ENCODE measurements around the gene RRAGC. TPM values are rescaled to one million over a fixed set of nuclear protein-coding genes. Genes with fewer than 3 reads are reported as not detected.

The RRAGC gene, protein sequence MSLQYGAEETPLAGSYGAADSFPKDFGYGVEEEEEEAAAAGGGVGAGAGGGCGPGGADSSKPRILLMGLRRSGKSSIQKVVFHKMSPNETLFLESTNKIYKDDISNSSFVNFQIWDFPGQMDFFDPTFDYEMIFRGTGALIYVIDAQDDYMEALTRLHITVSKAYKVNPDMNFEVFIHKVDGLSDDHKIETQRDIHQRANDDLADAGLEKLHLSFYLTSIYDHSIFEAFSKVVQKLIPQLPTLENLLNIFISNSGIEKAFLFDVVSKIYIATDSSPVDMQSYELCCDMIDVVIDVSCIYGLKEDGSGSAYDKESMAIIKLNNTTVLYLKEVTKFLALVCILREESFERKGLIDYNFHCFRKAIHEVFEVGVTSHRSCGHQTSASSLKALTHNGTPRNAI
- 25.3 and 40.6 TPM in 2 replicates for total RNA-seq

DNA sequence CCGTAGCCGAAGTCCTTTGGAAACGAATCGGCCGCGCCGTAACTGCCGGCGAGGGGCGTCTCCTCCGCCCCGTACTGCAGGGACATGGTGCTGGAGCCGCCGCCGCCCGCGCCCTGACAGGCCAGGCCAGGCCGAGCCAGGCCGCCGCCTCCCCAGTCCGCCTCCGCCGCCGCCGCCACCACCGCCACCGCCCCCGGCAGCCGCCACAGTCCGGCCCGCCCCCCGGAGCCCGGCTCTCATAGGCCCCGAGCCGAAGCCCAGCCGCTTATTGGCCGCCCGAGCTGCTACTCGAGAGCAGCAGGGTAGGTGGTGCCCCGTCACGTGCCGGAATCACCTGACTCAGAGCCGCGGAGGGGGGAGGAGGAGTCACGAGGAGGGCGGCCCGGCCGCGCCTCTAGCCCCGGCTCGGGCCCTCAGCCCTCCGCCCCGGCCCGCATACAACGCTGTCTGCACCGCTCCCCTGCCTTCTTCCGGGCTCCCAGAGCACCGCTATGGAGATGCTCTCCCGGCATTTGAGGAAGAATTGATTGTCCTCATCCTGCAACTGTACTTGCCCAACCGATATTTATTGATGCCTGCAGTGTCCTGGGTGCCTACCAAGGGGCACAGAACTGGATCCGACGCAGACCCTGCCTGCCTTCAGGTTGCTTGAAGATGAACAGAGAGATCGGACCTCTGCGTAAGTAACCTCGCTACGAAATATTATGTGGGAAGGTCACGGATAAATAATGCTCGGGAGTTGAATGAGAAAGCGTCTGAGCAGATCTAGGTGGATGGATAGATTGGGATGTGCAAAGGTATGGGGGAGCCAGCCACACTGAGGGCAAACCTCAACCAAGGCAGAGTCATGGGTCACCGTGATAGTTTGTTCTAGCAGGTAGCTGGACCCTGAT is at the start of gene RRAGC:
Gene RRAGC (minus strand): TSS at position 212 of the 893 bp plus-strand sequence. CDS start 126 bp downstream, at position 86.

DNA sequence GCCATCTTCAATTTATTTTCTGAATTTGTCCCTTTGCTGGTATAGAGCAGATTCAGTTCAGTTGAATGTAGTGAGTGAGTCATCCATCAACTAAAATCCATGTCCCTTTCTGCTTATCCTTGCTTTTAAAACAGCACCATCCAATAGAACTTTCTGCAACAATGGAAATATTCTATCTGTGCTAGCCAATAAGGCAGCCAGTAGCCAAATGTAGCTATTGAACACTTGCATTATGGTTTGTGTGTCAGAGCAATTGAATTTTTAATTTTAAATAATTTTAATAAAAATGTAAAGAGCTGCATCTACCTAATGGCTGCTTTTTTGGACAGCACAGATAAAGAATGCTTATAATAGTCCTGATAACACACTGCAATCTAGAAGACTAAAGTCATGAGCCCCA is 21.9 kb upstream of the RRAGC start, which contains the start of gene GJA9:
Gene GJA9 (minus strand): TSS at position 101 of the 400 bp plus-strand sequence. CDS start 5,489 bp downstream, outside the sequence.

DNA sequence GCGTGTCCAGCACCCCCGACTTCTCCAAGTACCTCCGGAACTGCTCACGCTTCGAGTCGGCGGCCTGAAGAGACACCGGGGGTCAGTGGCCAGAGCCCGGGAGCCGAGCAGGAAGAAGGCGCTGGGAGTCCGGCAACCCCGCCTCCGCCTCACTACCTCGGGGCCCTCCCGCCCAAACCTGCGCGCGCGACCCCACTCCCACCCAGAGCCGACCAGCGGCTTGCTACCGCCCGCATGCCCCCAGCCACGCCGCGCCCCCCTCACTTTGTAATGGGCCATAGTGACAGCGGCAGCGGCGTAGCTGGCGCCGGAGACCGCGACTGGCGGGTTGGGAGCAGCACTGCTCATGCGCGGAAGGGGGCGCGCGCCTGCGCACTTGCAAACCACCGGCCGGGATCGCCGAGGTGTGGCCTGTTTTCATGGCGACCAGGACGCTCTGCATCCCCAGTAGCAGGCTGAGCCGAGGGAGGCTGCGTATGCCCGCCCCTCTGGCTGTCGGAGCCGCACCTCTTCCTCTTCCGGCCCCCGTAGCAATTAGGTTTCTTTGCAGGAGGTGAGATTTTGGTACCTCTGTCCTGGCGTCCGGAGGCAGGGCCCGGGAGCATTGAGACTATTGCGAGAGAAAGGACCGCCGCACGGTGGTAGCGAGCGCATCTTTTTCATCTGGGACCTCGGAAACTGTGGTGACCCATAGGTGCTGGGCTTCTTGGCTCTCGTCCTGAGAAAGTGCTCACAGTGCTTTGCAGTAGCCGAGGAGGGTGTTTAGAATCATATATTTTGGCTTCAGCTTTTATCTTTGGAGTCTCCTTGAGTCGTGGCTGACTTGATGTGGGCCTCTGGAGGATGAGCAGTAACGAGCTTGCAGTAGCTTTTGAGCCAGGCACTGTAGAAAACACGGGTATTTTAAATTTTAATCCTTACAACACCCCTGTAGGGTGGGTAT is 13.7 kb upstream of the RRAGC start, which contains the start of gene MYCBP:
Gene MYCBP (minus strand): TSS at position 322 of the 943 bp plus-strand sequence. CDS start 43 bp downstream, at position 279.

Other genes with a start within 250 kb of the RRAGC start
- gene MYCBP, start 13.6 kb upstream of the RRAGC start, total RNA-seq, result 10.2 and 12.3 TPM in 2 replicates
- gene GJA9, start 21.8 kb upstream of the RRAGC start, total RNA-seq, result under 0.01 and 0.50 TPM in 2 replicates
- gene RHBDL2, start 82.1 kb upstream of the RRAGC start, total RNA-seq, result 5.1 and 16.2 TPM in 2 replicates
- gene AKIRIN1, start 131.5 kb upstream of the RRAGC start, total RNA-seq, result 77.9 and 99.5 TPM in 2 replicates
- gene NDUFS5, start 166.6 kb upstream of the RRAGC start, total RNA-seq, result 244 and 442 TPM in 2 replicates

All from nasal cavity respiratory epithelium epithelial cell of viscerocranial mucosa (primary cell).